ENCODE results near the gene ALDH1A1. TPM values are rescaled to one million over a fixed set of nuclear protein-coding genes. Genes with fewer than 3 reads are reported as not detected.
A peak's percentile ranks its signal among the peaks of the same experiment; 100 is the strongest.
"Not testable (repeated sequence)": the region's sequence is repeated elsewhere in the genome, so short reads cannot be mapped to it uniquely, and the experiment has no call there.

ALDH1A1 gene
- total and polyA plus RNA-seq, 11 donors = 2.2 to 37.5 (median 12.6) TPM

DNA sequence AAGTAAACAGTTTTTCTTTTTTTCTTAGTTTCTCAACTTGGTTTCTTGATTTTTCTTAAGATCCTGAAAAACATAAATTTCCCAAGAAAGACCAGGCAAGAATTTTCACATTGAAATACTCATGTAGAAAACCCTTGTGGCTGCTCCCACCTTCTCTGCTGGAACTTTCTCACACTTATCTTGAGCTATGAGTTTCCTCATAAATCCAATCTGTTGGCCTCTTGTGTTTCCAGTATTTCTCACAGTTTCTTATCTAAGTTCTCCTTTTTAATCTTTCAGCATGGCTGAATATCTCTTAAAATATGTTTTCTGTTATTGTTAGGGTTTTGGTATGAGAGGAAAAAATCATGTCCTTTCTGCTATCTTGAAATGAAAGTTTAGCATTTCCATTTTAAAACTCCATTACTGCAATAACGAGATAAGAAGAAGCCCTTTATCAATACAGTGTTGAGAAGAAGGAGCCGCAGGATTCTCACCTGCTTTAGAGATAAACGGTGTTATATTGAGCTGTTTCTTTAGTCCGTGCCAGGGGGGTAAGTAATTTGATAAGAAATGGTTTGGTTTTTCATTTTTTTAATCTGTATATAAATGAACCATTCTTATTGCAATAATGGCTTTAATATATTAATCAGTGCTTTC is 89.3 kb downstream of the ALDH1A1 start:
- DNase-seq = no peak
- intact Hi-C loops (cut with DNase I) = loop anchor here in 1 of 10 donors (10.0 kb wide), 1 partner anchor 91 kb away; the partner anchor contains the start of gene ALDH1A1
- no peak for TF ChIP-seq POLR2A (IDR thresholded peaks at IDR 0.05)
- TF ChIP-seq, protein P1, sequence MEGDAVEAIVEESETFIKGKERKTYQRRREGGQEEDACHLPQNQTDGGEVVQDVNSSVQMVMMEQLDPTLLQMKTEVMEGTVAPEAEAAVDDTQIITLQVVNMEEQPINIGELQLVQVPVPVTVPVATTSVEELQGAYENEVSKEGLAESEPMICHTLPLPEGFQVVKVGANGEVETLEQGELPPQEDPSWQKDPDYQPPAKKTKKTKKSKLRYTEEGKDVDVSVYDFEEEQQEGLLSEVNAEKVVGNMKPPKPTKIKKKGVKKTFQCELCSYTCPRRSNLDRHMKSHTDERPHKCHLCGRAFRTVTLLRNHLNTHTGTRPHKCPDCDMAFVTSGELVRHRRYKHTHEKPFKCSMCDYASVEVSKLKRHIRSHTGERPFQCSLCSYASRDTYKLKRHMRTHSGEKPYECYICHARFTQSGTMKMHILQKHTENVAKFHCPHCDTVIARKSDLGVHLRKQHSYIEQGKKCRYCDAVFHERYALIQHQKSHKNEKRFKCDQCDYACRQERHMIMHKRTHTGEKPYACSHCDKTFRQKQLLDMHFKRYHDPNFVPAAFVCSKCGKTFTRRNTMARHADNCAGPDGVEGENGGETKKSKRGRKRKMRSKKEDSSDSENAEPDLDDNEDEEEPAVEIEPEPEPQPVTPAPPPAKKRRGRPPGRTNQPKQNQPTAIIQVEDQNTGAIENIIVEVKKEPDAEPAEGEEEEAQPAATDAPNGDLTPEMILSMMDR (IDR thresholded peaks at IDR 0.05) = no peak
- Histone ChIP-seq H3K27me3 (no peaks in the 10 kb centered on the region), H3K4me1 (peaks cover 0 to 9% (median under 1%) of the 10 kb centered on the region in 12 donors), H3K36me3 (no peaks in the 10 kb centered on the region), H3K9me3 (peaks cover 0 to 6% (median 0%) of the 10 kb centered on the region in 12 donors), H3K4me3 (no peak overlapping the region), H3K27ac (no peak overlapping the region)
- WGBS, 4 donors = 27 to 33% (median 29%) methylated on average over 4 of the region's 4 CpGs
- ATAC-seq = no peak

DNA sequence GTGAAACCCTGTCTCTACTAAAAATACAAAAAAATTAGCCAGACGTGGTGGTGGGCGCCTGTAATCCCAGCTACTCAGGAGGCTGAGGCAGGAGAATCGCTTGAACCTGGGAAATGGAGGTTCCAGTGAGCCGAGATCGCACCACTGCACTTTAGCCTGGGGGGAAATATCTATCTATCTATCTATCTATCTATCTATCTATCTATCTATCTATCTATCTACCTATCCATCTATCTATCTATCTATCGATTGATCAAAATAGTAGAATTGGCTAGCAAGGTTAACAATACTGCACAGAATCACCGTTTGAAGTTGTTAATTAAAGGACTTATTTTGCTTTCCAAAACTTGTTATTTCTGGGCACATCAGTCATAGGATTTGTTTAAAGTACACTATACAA is 90.1 kb downstream of the ALDH1A1 start:
- not testable (repeated sequence) for DNase-seq, H3K9me3 ChIP-seq, H3K27me3 ChIP-seq, ATAC-seq, H3K27ac ChIP-seq, H3K36me3 ChIP-seq, H3K4me3 ChIP-seq
- H3K4me1 ChIP-seq = peaks cover 0 to 17% (median 6%) of the 10 kb centered on the region in 12 donors
- WGBS, 4 donors = 85 to 95% (median 89%) methylated on average over 7 of the region's 7 CpGs
- intact Hi-C loops (cut with DNase I) = loop anchor here in 1 of 10 donors (10.0 kb wide), 1 partner anchor 92 kb away; the partner anchor contains the start of gene ALDH1A1

GRCh38 chr9:72858089-72858912 is 94.6 kb downstream of the ALDH1A1 start:
- H3K4me3 ChIP-seq = no peak overlapping the region
- no peaks in the 10 kb centered on the region for H3K27me3 ChIP-seq
- no peaks in the 10 kb centered on the region for H3K36me3 ChIP-seq
- peak in 3 of 4 donors; percentile 54 to 83 (median 61) for ATAC-seq
- 29 to 41% (median 33%) methylated on average over 5 of the region's 5 CpGs for WGBS, 4 donors
- intact Hi-C loops (cut with DNase I) = loop anchor here in 9 of 10 donors (2.0 to 10.0 kb wide), 6 partner anchors 164 to 326 kb away; no protein-coding TSS in a partner anchor
- H3K9me3 ChIP-seq = no peaks in the 10 kb centered on the region
- H3K27ac ChIP-seq = peak overlapping the region in 3 of 12 donors; percentile 30 to 46 (median 32)
- DNase-seq = peak in 1 of 5 donors; percentile 46
- no peak for TF ChIP-seq POLR2A (IDR thresholded peaks at IDR 0.05)
- TF ChIP-seq, protein P1 (IDR thresholded peaks at IDR 0.05) = no peak
- H3K4me1 ChIP-seq = peaks cover 0 to 30% (median 14%) of the 10 kb centered on the region in 12 donors

GRCh38 chr9:72857624-72857996 is 95.2 kb downstream of the ALDH1A1 start:
- Histone ChIP-seq H3K9me3 (no peaks in the 10 kb centered on the region), H3K4me3 (no peak overlapping the region), H3K4me1 (peaks cover 0 to 30% (median 14%) of the 10 kb centered on the region in 12 donors), H3K27ac (peak overlapping the region in 2 of 12 donors; percentile 32 to 46), H3K27me3 (no peaks in the 10 kb centered on the region), H3K36me3 (no peaks in the 10 kb centered on the region)
- TF ChIP-seq, protein P1 (IDR thresholded peaks at IDR 0.05) = no peak
- no peak for TF ChIP-seq POLR2A (IDR thresholded peaks at IDR 0.05)
- ATAC-seq (no peak), DNase-seq (no peak)
- intact Hi-C loops (cut with DNase I) = loop anchor here (1.0 to 10.0 kb wide), 8 partner anchors 165 to 327 kb away; no protein-coding TSS in a partner anchor
- WGBS, 4 donors = 66 to 73% (median 67%) methylated on average over 2 of the region's 2 CpGs
